Measurements from ENCODE around the gene ZBED2.
"Not testable (repeated sequence)": the region's sequence is repeated elsewhere in the genome, so short reads cannot be mapped to it uniquely, and the experiment has no call there.

The ZBED2 gene, protein sequence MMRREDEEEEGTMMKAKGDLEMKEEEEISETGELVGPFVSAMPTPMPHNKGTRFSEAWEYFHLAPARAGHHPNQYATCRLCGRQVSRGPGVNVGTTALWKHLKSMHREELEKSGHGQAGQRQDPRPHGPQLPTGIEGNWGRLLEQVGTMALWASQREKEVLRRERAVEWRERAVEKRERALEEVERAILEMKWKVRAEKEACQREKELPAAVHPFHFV

DNA sequence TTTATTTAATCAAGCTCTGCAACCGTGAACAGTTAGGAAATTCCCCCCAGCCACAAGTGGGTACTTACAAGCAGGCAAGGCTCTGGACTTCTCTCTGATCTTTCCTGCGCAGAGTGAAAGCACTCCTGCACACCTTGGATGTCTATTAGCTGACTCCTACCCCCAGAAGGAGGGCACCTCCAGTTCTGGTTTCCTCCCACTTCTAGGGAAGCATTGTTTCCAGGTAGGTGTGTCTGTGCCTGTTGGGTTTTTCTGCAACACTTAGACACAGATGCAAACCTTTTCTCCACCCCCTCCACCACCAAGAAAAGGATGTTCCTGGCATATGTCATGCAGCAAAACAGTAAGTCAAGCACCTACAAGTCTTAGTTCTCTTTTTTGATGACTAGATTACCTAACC lies at the start of gene ZBED2:
Gene ZBED2 (minus strand): TSS at position 115 of the 400 bp plus-strand sequence. CDS start 1,145 bp downstream, outside the sequence.
- Histone ChIP-seq H3K27ac (no peak within 1 kb of the TSS), H2AFZ (no peak within 1 kb of the TSS)

DNA sequence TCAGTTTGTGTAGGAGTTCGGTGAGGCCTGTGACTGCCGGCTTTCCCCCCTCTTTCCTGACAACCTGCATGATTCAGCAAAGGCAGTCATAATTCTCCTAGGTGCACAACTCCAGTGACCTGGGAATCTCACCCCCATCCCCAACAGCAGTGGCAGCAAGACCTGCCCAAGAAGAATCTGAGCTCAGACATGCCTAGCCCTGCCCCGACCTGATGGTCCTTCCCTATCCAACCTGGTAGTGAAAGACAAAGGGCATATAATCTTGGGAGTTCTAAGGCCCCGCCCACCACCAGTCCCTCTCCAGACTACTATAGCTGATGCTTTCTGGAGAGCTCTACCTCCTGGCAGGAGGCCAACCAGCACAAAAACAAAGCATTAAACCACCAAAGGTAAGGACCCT lies 44.2 kb upstream of the ZBED2 start:
- no peak overlapping the region for H3K27ac ChIP-seq
- TF ChIP-seq, protein P1, sequence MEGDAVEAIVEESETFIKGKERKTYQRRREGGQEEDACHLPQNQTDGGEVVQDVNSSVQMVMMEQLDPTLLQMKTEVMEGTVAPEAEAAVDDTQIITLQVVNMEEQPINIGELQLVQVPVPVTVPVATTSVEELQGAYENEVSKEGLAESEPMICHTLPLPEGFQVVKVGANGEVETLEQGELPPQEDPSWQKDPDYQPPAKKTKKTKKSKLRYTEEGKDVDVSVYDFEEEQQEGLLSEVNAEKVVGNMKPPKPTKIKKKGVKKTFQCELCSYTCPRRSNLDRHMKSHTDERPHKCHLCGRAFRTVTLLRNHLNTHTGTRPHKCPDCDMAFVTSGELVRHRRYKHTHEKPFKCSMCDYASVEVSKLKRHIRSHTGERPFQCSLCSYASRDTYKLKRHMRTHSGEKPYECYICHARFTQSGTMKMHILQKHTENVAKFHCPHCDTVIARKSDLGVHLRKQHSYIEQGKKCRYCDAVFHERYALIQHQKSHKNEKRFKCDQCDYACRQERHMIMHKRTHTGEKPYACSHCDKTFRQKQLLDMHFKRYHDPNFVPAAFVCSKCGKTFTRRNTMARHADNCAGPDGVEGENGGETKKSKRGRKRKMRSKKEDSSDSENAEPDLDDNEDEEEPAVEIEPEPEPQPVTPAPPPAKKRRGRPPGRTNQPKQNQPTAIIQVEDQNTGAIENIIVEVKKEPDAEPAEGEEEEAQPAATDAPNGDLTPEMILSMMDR (IDR thresholded peaks at IDR 0.05) = no peak
- H3K79me2 ChIP-seq = no peaks in the 10 kb centered on the region
- no peak overlapping the region for H3K4me3 ChIP-seq (ENCODE audit: low read depth, low read length)
- H3K4me2 ChIP-seq (ENCODE audit: low read length) = no peak overlapping the region
- no peak overlapping the region for H2AFZ ChIP-seq
- H3K27me3 ChIP-seq (ENCODE audit: control insufficient read depth, insufficient read depth, low read length) = no peaks in the 10 kb centered on the region
- no peaks in the 10 kb centered on the region for H3K36me3 ChIP-seq (ENCODE audit: control insufficient read depth, insufficient read depth, low read length)
- H3K9ac ChIP-seq = no peak overlapping the region
- no peaks in the 10 kb centered on the region for H3K9me3 ChIP-seq (ENCODE audit: control insufficient read depth, low read length)
- no peaks in the 10 kb centered on the region for H3K4me1 ChIP-seq

More for the DNA sequence above, at the start of gene ZBED2:
- no peak within 1 kb of the TSS for H3K4me3 ChIP-seq (ENCODE audit: low read depth, low read length)
- H3K4me1 ChIP-seq = no peaks in the 10 kb centered on the region
- peaks cover 3% of the 10 kb centered on the region for H3K36me3 ChIP-seq (ENCODE audit: control insufficient read depth, insufficient read depth, low read length)
- no peaks in the 10 kb centered on the region for H3K79me2 ChIP-seq
- H3K27me3 ChIP-seq (ENCODE audit: control insufficient read depth, insufficient read depth, low read length) = no peaks in the 10 kb centered on the region
- H3K4me2 ChIP-seq (ENCODE audit: low read length) = no peak within 1 kb of the TSS
- H3K9me3 ChIP-seq (ENCODE audit: control insufficient read depth, low read length) = no peaks in the 10 kb centered on the region
- TF ChIP-seq, protein P1 (IDR thresholded peaks at IDR 0.05) = no peak
- no peak within 1 kb of the TSS for H3K9ac ChIP-seq

DNA sequence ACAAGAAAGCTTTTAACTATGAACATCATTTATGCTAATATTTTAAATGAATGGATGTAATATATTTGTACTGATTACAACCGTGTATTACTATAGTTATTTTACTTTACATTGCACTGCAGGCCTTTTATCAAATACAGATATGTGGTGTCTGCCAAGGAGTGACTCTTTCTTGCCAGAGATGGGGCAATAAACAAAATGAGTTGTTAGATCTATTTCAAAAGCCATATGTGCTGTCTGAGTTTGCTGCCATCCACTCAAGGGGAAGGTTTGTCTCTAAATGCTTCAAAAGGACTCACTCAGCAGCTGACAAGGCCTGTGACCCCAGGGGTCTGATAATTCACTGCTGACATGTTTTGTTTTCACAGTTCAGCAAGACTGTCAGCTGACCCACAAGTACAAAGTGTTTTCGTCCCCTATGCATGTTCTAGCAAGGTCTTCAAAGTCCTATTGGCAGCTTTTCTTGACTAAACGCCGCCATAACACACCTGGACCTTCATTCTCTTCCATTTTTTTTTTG lies 41.3 kb upstream of the ZBED2 start:
- Histone ChIP-seq H3K4me2 (ENCODE audit: low read length) (no peak overlapping the region), H3K36me3 (ENCODE audit: control insufficient read depth, insufficient read depth, low read length) (no peaks in the 10 kb centered on the region), H3K9ac (no peak overlapping the region), H3K9me3 (ENCODE audit: control insufficient read depth, low read length) (no peaks in the 10 kb centered on the region), H3K27ac (no peak overlapping the region), H3K4me1 (no peaks in the 10 kb centered on the region), H3K27me3 (ENCODE audit: control insufficient read depth, insufficient read depth, low read length) (no peaks in the 10 kb centered on the region), H3K4me3 (ENCODE audit: low read depth, low read length) (no peak overlapping the region), H3K79me2 (no peaks in the 10 kb centered on the region), H2AFZ (peak overlapping the region; percentile 57)
- TF ChIP-seq, protein P1 (IDR thresholded peaks at IDR 0.05) = no peak

DNA sequence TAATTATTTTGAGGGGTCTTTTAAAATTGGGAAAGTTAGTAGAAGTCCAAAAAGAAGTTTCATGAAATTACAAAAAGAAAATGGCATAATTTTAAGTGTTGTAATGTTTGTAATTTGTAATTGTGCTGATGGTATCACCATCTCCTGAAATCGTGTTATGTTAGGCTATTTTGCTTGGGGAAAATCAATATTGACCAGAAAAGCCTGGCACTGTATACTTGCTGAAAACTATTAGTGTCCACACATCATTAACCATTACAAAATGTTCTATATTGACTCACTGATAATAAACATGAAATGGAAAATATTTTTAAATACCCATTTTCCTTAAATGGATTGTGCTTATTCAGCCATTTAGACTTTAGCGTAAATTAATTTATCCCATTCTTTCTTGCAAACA lies 40.3 kb upstream of the ZBED2 start:
- no peaks in the 10 kb centered on the region for H3K36me3 ChIP-seq (ENCODE audit: control insufficient read depth, insufficient read depth, low read length)
- H2AFZ ChIP-seq = no peak overlapping the region
- TF ChIP-seq, protein P1 (IDR thresholded peaks at IDR 0.05) = no peak
- H3K27me3 ChIP-seq (ENCODE audit: control insufficient read depth, insufficient read depth, low read length) = no peaks in the 10 kb centered on the region
- H3K27ac ChIP-seq = no peak overlapping the region
- no peaks in the 10 kb centered on the region for H3K4me1 ChIP-seq
- no peak overlapping the region for H3K4me2 ChIP-seq (ENCODE audit: low read length)
- no peak overlapping the region for H3K4me3 ChIP-seq (ENCODE audit: low read depth, low read length)
- H3K79me2 ChIP-seq = no peaks in the 10 kb centered on the region
- H3K9me3 ChIP-seq (ENCODE audit: control insufficient read depth, low read length) = no peaks in the 10 kb centered on the region
- no peak overlapping the region for H3K9ac ChIP-seq

DNA sequence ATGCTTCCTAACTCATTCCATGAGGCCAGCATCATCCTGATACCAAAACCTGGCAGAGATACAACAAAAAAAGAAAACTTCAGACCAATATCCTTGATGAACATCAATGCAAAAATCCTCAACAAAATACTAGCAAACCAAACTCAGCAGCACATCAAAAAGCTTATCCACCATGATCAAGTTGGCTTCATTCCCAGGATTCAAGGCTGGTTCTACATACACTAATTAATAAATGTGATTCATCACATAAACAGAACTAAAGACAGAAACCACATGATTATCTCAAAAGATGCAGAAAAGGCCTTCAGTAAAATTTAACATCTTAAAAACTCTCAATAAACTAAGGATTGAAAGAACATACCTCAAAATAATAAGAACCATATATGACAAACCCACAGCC lies 35.5 kb upstream of the ZBED2 start:
- H3K9me3 ChIP-seq (ENCODE audit: control insufficient read depth, low read length); H3K4me2 ChIP-seq (ENCODE audit: low read length); H3K36me3 ChIP-seq (ENCODE audit: control insufficient read depth, insufficient read depth, low read length); H2AFZ ChIP-seq; H3K4me1 ChIP-seq; H3K27ac ChIP-seq; H3K9ac ChIP-seq; H3K4me3 ChIP-seq (ENCODE audit: low read depth, low read length); H3K79me2 ChIP-seq; H3K27me3 ChIP-seq (ENCODE audit: control insufficient read depth, insufficient read depth, low read length): not testable (repeated sequence)

DNA sequence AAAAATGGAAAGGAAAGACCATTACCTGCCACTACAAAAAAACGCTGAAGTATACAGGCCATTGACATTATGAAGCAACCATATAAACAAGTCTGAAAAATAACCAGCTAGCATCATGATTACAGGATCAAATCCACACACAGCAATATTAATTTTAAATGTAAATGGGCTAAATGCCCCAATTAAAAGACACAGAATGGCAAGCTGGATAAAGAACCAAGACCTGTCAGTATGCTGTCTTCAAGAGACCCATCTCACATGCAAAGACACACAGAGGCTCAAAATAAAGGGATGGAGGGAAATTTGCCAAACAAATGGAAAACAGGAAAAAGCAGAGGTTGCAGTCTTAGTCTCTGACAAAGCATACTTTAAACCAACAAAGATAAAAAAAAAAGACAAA lies 33.9 kb upstream of the ZBED2 start:
- not testable (repeated sequence) for H2AFZ ChIP-seq; H3K36me3 ChIP-seq (ENCODE audit: control insufficient read depth, insufficient read depth, low read length); H3K27me3 ChIP-seq (ENCODE audit: control insufficient read depth, insufficient read depth, low read length); H3K27ac ChIP-seq; H3K4me1 ChIP-seq; H3K79me2 ChIP-seq; H3K9me3 ChIP-seq (ENCODE audit: control insufficient read depth, low read length); H3K9ac ChIP-seq; H3K4me2 ChIP-seq (ENCODE audit: low read length); H3K4me3 ChIP-seq (ENCODE audit: low read depth, low read length)
